Glomerular visceral epithelial cell (primary cell): ENCODE data around the gene CCL11.
"Not testable (repeated sequence)": the region's sequence is repeated elsewhere in the genome, so short reads cannot be mapped to it uniquely, and the experiment has no call there.

Experiments
- DNase-seq: peaks from one replicate; pipeline ENCODE4 v3.0.0-alpha.2; 2016; ENCODE audit errors: extremely low spot score

Gene CCL11

GRCh38 chr17:34307110-34307509, 21.6 kb downstream of the CCL11 start:
- no peak for DNase-seq

- no peak for DNase-seq
Observed at GRCh38 chr17:34308371-34308770, 22.8 kb downstream of the CCL11 start.

DNA sequence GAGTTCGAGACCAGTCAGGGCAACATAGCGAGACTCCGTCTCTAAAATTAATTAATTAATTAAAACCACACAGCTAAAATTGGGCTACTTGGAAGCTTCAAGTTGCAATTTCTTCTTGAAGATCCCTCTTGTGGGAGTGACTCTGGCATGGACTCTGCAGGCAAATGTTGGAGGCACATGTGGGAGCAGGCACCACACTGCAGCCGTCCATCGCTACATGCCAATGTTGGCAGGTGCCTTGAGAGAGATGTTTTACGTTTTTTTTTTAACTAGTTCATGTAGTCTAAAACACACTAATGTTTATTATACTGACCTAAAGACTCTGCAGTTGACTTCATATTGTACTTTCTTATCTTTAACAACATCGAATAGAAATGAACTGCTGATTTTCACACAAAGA, 25.7 kb downstream of the CCL11 start:
- no peak for DNase-seq

DNA sequence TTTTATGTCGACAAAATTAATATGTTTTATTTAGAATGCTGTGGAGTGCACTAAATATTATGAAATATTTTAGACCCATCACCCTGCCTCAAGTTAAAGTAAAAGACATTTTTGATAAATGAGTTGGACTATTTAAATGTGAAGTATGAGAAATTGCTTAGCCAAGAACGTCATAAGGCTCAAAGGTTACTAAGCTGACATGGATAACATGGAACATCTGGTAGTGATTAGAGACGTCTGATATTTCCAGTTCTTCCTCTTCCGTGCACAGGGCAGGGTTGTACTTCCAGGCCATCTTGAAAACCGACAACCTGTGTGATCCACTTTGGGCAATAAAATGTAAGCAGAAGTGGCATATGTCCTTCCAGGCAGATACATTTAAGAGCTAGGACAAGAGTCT, 26.5 kb downstream of the CCL11 start:
- DNase-seq = no peak

GRCh38 chr17:34313164-34313563, 27.6 kb downstream of the CCL11 start:
- DNase-seq = no peak

- no peak for DNase-seq
Observed at GRCh38 chr17:34314279-34314678, 28.7 kb downstream of the CCL11 start.

GRCh38 chr17:34318474-34318873, 32.9 kb downstream of the CCL11 start:
- no peak for DNase-seq

- no peak for DNase-seq
Observed at GRCh38 chr17:34319039-34319483, 33.5 kb downstream of the CCL11 start, which contains the start of gene CCL8. TSS of gene CCL8 (plus strand) at chr17:34319435. CDS start at chr17:34319502, 67 bp downstream.

GRCh38 chr17:34321964-34322363, 36.4 kb downstream of the CCL11 start:
- DNase-seq = no peak

DNA sequence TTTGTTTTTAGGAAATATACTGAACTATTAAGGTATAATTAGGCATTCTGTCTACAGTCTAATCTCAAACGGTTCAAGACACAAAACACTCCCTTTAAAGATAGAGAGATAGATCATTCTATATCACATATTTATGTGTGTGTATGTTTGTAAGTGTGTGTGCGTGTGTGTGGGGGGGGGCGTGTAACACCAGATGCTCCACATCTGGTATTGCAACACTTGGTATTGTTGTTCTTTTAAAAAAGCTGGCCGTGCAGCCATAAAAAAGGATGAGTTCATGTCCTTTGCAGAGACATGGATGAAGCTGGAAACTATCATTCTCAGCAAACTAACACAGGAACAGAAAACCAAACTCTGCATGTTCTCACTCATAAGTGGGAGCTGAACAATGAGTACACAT, 42.0 kb downstream of the CCL11 start:
- DNase-seq = not testable (repeated sequence)

DNA sequence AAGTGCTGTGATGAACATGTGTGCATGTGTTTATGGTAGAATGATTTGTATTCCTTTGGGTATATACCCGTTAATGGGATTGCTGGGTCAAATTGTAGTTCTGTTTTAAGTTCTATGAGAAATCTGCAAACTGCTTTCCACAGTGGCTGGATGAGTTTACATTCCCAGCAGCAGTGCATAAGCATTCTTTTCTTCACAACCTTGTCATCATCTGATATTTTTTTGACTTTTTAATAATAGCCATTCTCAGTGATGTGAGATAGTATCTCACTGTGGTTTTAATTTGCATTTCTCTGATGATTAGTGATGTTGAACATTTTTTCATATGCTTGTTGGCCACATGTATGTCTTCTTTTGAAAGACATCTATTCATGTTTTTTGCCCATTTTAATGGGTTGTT, 52.2 kb downstream of the CCL11 start:
- no peak for DNase-seq
